GM12875 (cell line): ENCODE results near the gene PCBP3.

ENCODE experiments used
- H3K4me3 ChIP-seq: one replicate; pipeline ENCODE4 v1.5.1; 2011; ENCODE audit warnings: low read depth, low read length, control low read depth
- TF ChIP-seq, protein P1 (sequence below): IDR thresholded peaks from 2 replicates; pipeline ENCODE4 v1.5.1; 2011; ENCODE audit warnings: low read depth, mild to moderate bottlenecking, control low read depth, inconsistent platforms, low read length, moderate library complexity, borderline replicate concordance; ENCODE audit not compliant: insufficient read depth

PCBP3 gene

DNA sequence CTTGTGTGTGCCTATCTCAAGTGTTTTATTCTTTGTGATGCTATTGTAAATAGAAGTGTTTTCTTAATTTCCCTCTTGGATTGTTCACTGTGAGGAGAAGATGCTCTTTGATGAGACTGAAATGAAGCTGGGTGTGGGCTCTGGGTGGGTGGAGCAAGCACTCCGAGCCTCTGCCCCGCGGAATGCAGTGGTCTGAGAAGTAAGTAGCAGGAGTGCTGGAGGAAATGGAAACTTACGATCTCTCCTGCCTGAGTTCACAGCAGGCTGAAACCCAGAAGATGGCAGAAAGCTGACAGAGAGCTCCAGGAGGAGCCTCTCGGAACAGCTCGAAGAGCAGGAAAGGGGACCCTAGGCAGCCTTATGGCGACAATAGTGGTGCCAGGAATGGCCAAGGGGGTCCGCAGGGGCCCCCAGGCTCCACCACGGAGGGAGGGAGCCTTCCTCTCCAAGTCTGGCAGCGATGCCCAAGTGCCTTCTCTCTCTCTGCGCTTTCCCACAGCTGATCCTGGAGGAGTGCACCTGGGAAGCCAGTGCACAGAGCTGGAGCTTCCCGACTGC, 211.2 kb downstream of the PCBP3 start:
- H3K4me3 ChIP-seq: no peak overlapping the region
- TF ChIP-seq, protein P1, sequence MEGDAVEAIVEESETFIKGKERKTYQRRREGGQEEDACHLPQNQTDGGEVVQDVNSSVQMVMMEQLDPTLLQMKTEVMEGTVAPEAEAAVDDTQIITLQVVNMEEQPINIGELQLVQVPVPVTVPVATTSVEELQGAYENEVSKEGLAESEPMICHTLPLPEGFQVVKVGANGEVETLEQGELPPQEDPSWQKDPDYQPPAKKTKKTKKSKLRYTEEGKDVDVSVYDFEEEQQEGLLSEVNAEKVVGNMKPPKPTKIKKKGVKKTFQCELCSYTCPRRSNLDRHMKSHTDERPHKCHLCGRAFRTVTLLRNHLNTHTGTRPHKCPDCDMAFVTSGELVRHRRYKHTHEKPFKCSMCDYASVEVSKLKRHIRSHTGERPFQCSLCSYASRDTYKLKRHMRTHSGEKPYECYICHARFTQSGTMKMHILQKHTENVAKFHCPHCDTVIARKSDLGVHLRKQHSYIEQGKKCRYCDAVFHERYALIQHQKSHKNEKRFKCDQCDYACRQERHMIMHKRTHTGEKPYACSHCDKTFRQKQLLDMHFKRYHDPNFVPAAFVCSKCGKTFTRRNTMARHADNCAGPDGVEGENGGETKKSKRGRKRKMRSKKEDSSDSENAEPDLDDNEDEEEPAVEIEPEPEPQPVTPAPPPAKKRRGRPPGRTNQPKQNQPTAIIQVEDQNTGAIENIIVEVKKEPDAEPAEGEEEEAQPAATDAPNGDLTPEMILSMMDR: no peak

DNA sequence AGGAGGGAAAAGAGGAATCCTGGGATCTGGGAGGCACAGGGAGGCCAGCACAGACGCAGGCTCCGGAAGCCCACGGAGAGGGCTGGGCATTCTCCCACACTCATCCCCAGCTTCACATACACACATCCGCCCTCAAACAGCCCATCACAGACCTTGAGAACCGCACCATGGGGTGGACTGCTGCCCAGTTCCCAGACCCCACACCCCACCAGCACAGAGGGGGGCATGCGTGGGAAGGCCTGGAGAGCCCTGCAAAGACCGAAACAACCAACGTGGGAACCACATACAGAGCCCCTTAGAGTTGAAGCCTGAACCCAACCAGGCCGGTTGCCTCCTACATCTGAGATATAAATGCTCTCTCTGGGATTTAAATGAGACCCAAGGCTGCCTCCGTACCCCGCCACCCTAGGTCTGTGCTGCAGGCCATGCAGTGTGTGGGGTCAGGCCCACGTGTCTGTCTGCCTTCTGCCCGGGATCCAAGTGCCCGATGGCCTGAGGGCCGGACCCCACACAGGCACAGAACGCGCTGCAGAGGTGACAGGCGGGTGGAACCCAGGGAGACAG, 211.8 kb downstream of the PCBP3 start:
- H3K4me3 ChIP-seq: no peak overlapping the region
- TF ChIP-seq, protein P1: no peak

DNA sequence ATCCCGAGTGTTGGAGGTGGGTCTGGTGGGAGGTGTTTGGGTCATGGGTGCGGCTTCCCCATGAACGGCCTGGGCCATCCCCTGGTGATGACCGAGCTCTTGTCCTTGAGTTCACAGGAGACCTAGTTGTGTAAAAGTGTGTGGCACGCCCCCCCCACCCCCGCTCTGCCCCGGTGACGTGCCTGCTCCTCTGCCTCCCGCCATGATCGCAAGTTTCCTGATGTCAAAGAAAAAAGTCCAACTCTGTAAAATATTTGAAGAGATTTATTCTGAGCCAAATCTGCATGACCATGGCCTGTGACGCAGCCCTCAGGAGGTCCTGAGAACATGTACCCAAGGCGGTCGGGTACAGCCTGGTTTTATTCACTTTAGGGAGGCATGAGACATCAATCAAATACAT, 212.9 kb downstream of the PCBP3 start:
- H3K4me3 ChIP-seq: no peak overlapping the region
- TF ChIP-seq, protein P1: no peak

DNA sequence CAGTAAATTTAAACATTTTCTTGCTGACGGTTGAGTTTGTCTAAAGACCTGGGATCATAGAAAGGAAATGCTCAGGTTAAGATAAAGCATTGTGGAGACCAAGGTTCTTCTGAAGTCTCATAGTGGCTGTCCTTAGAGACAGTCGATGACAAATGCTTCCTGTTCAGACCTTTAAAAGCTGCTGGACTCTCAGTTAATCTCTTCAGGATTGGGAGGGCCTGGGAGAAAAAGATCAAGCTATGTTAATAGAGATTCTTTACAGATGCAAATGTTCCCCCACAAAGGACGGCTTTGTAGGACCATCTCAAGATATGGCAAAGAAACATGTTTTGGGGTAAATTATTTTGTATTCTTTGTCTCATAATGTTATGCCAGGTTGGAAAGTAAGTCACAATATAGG, 213.4 kb downstream of the PCBP3 start:
- no peak overlapping the region for H3K4me3 ChIP-seq
- TF ChIP-seq, protein P1: no peak

DNA sequence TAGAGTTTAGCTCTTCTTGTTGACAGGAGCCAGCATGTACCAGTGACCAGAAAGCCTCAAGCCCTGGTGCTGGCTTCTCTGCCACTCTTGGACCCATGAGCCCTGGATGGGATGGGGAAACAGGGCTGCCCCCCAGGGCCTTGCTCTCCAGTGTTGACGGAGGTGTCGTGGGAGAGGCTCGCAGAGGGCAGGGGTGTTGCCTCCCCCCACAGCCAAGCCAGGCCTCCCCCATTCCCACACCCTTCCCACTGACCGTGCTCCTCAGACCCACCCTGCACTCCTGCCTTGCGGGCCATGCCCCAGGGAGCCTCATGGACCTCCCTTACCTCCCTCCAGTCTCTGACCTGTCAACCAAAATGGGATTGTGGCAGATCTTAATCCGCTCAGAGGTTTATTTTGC, 214.2 kb downstream of the PCBP3 start:
- no peak overlapping the region for H3K4me3 ChIP-seq
- TF ChIP-seq, protein P1: no peak

DNA sequence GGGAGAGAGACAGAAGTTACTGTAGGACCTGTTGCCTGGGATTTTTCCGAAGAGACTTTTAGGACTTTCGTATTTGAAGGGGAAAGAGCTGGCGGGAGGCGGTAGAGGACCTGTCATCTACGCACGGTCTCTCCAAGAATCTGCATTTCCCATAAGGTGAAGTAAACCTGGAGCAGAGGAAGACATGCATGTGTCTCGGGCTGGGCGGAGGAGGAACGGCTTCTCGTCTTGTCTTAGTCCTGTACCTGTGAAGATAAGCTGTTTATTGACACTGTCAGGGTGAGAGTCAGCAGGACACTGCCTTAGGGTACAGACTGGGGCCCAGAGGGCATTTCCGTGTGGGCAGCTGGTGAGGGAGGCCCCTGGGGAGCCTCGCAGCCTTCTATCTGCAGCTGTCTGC, 214.7 kb downstream of the PCBP3 start:
- TF ChIP-seq, protein P1: no peak
- H3K4me3 ChIP-seq: no peak overlapping the region

DNA sequence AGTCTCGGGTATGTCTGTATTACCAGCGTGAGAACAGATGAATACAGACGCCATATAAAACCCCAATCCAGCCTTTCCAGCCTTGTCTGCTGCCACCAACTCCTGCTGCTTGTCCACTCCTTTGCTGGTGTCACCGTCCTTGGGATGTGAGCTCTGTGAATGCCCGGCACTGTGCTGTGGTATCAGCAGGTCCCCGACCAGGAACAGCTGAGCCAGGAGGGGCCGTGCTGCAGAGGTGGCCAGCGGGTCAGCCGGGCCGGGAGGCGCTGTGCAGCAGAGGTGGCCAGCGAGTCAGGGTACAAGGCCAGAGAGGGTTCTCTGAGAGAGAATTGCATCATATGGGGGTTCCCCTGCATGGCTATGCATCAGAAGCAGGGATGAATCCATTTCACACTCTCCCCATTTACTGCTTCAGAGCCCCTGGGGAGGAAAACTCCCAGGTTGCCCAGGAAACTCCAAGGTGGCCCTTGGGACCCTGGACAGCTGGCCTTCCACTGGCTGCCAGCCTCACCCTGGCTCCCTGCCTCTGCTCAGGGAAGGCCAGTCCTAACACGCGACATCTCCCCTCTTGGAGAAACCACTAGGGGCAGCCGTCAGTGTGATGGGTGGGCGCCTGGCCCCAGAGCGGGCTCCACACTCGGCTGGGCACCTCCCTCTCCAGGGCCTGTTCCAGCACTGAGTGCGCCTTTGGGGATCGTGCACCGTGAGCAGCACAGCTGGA, 215.7 kb downstream of the PCBP3 start:
- TF ChIP-seq, protein P1: no peak
- H3K4me3 ChIP-seq: no peak overlapping the region
